GM19328 (cell line): ENCODE measurements around the gene TMEM181.

Experiments used
- ATAC-seq: cut with Tn5 transposase; IDR thresholded peaks from one replicate; pipeline ENCODE4 v1.9.1; 2021; ENCODE audit warnings: mild to moderate bottlenecking, moderate library complexity; ENCODE audit not compliant: unreplicated experiment

The TMEM181 gene

DNA sequence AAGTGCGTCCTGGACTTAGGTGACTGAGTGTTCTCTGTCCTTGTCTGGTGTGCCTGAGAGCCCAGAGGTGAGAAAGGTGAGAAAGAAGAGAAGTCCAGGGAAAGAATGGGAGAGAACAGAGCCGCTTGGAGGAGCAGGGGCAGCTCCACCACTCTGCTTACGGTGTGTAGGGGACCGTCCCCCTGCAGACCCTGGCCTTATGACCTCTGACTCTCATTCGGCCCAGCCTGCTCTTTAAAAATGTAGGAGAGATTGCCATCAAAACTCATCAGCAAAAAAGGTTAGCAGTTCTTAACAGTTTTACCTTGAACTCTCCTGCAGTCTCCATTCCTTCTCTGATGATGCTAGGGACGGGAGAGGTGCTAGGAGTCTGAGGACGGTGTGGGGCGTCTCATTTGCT, 2.0 kb downstream of the TMEM181 start:
- ATAC-seq = no peak

- no peak for ATAC-seq
These were observed 4.6 kb downstream of the TMEM181 start for GRCh38 chr6:158564243-158565121.

GRCh38 chr6:158565122-158565429, 5.2 kb downstream of the TMEM181 start:
- no peak for ATAC-seq

GRCh38 chr6:158565482-158566040, 5.7 kb downstream of the TMEM181 start:
- no peak for ATAC-seq

GRCh38 chr6:158566207-158566818, 6.4 kb downstream of the TMEM181 start:
- no peak for ATAC-seq

DNA sequence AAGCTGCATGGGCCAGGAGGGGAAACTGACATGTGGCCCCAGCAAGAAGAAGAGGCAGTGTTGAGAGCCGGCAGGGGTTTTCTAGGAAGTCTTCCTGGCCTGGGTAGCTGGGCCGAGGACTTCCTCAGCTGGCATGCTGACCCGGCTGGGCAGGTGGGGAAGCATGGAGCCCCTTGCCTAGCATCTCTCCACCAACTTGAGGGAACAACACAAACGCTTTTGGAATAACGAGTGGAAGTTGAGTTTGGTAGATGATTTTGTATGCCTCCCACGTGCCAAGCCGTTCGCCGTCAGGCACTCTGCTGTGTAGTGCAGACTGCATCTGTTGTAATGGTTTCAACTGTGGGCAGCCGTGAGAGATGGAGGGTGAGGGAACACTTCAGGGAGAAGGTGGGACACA, 7.3 kb downstream of the TMEM181 start:
- ATAC-seq = no peak

- no peak for ATAC-seq
These were observed 8.0 kb downstream of the TMEM181 start for GRCh38 chr6:158567871-158568401.

- no peak for ATAC-seq
These were observed 8.7 kb downstream of the TMEM181 start for GRCh38 chr6:158568549-158568948.

- ATAC-seq = no peak
These were observed 9.1 kb downstream of the TMEM181 start for GRCh38 chr6:158569036-158569435.

DNA sequence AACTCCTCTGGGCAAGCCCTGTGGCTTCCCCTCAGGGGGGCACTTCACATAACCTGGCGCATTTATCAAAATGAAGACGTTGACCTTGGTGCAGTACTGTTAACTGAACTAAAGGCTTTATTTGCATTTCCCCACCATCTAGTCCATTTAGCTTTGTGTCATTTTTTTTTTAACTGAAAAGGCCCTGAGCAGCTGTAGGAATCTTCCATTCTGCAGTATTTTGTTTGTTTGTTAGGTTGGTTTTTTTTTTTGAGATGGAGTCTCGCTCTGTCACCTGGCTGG, 10.7 kb downstream of the TMEM181 start:
- ATAC-seq = no peak

GRCh38 chr6:158571826-158572652, 12.1 kb downstream of the TMEM181 start:
- ATAC-seq = no peak

DNA sequence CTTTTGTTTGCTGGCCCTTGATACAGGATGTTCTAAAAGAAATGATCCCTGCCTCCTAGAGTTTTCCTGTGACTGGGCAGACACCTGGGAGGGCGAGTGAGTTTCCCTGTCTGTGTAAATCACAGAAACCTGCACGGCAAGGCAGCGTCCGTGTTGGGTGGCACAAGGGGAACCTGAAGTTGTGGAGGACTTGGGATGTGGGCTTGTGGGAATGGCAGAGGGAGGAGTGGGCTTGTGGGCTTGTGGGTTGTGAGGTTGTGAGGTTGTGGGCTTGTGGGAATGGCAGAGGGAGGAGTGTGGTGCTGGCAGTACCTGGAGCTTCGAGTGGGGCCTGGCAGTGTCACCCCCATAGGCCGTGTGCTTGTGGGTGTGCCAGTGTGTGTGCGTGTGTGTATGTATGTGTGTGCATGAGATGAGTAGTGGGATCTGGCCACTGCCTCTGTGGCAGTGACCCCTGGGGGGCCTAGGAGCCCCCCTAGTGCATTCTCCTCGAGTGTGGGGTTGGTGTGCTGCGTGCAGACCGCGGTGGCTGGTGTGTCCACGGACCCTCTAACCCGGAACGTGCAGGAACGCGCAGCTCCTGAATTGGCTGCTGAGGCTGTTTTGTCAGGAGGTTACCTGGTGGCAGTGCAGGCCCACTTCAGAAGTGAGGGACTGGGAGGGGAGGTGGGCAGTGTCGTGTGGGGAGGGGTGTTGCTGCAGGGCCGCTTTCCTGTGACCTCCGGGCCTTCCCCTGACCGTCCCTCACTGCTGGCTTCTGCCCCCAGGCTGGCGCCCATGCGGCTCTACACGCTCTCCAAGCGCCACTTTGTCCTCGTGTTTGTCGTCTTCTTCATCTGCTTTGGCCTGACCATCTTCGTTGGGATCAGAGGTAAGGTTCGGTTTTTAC, 13.0 kb downstream of the TMEM181 start:
- ATAC-seq = no peak

DNA sequence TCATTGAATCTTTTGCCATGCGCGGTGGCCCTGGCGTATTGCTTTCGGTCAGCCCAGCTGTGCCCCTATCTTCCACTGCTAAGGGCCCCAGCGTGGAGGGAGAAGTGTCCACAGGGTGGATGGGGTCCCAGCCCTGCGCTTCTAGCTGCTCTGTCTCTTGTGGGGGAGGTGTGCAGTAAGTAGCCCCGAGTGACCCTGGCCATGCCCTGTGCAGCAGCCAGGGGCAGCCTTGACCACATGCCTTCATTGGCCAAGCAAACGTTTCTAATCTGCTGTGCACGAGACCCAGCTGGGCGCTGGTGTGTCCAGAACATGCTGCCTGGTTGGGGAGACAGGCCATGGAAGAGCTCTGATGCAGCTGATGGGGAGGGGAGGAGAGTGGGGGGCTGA, 13.6 kb downstream of the TMEM181 start:
- no peak for ATAC-seq

DNA sequence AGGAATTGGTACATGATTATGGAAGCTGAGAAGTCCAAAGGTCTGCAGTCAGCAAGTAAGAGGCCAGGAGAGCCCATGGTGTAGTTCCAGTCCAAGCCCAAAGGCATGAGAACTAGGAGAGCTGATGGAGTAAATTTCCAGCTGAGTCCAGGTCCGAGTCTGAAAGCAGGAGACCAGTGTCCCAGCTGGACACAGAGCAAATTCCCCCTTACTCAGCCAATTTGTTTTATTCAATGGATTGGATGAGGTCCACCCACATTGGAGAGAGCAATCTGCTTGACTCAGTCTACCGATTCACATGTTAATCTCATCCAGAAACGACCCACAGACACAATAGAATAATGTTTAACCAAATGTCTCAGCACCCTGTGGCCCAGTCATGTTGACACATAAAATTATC, 14.9 kb downstream of the TMEM181 start:
- ATAC-seq = no peak

GRCh38 chr6:158575550-158575949, 15.7 kb downstream of the TMEM181 start:
- ATAC-seq = no peak

- ATAC-seq = no peak
These were observed 24.4 kb downstream of the TMEM181 start for GRCh38 chr6:158584236-158584651.

- ATAC-seq = no peak
These were observed 26.8 kb downstream of the TMEM181 start for GRCh38 chr6:158586652-158587051.

- ATAC-seq = no peak
These were observed 29.5 kb downstream of the TMEM181 start for GRCh38 chr6:158589366-158589765.

DNA sequence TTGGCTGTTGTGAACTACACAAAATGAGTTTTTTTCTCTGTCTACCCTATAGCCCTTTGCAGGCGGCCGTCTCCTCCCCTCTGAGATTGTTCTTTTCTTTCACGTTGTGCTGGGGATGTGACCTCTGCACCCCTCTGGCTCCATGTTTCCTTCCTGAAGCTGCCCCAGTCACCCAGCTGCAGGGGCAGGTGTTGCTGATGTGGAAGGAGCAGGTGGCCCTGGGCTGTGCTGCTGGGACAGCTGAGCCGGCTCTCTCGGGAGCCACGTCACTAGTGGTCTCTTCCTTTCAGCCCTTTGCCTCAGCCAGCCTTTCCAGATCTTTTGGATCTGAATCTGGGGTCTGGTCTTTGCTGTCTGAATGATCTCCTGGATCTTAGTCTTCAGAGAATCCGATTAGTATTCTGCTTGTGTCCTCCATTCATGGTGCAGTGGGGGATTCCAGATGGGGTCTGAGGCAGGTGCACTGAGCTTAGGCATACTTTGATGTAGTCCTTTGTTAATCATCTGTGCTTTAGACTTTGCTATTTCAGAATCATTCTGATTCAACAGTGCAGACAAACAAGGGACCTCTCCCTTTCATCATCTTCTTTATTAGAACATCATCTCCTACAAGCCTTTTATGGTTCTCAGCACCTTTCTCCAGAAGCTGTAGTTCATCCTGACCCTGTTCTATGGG, 31.4 kb downstream of the TMEM181 start:
- no peak for ATAC-seq

DNA sequence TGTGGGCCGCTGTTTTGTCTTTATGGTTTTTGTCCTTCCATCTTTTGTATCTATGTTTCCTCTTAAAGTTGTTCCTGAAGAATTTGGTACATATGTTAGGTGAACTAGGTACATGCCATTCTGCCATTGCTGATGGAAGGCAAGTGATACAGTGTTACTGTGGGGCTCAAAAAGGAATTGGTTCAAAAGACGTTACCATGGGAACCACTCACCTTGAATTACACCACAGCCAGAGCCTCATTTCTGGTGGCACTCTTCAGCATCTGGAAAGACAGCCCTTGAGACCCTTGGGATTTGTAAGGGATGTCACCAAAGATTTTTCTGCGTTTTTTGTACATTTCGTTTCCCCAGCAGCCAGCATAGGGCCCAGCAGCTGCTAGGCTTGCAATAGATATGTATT, 31.9 kb downstream of the TMEM181 start:
- ATAC-seq = no peak
